HG03575 (cell line): ENCODE results near the gene BSN.
"Not testable (repeated sequence)": the region's sequence is repeated elsewhere in the genome, so short reads cannot be mapped to it uniquely, and the experiment has no call there.

ENCODE experiments used
- ATAC-seq: cut with Tn5 transposase; IDR thresholded peaks from one replicate; pipeline ENCODE4 v1.9.1; 2021; ENCODE audit not compliant: unreplicated experiment, insufficient number of reproducible peaks, low FRiP score; ENCODE audit errors: extremely low read depth

Gene BSN

GRCh38 chr3:49681543-49681942 lies 127.3 kb downstream of the BSN start:
- ATAC-seq, result no peak

- ATAC-seq, result no peak
Measured at GRCh38 chr3:49683162-49683561, 128.9 kb downstream of the BSN start.

- not testable (repeated sequence) for ATAC-seq
Measured at GRCh38 chr3:49684453-49684852, 130.2 kb downstream of the BSN start.

- ATAC-seq, result not testable (repeated sequence)
Measured at GRCh38 chr3:49685103-49685502, 130.8 kb downstream of the BSN start.

- not testable (repeated sequence) for ATAC-seq
Measured at GRCh38 chr3:49685846-49686245, 131.6 kb downstream of the BSN start.

- not testable (repeated sequence) for ATAC-seq
Measured at GRCh38 chr3:49686346-49686745, 132.1 kb downstream of the BSN start.

- ATAC-seq, result not testable (repeated sequence)
Measured at GRCh38 chr3:49686769-49687423, 132.6 kb downstream of the BSN start.

- not testable (repeated sequence) for ATAC-seq
Measured at GRCh38 chr3:49687424-49687795, 133.1 kb downstream of the BSN start.

GRCh38 chr3:49688338-49689045 lies 134.2 kb downstream of the BSN start:
- ATAC-seq, result not testable (repeated sequence)

GRCh38 chr3:49689046-49689907 lies 135.0 kb downstream of the BSN start, which contains the start of the genes MST1 and RNF123:
TSS of gene MST1 (minus strand) at chr3:49689474. CDS start at chr3:49688691, 783 bp downstream.
TSS of gene RNF123 (plus strand) at chr3:49689557. CDS start at chr3:49691166, 1,609 bp downstream.
- no peak for ATAC-seq

GRCh38 chr3:49689908-49690624 lies 135.8 kb downstream of the BSN start:
- ATAC-seq, result not testable (repeated sequence)

GRCh38 chr3:49690856-49691255 lies 136.6 kb downstream of the BSN start:
- not testable (repeated sequence) for ATAC-seq

GRCh38 chr3:49691481-49691880 lies 137.2 kb downstream of the BSN start:
- ATAC-seq, result not testable (repeated sequence)

- not testable (repeated sequence) for ATAC-seq
Measured at GRCh38 chr3:49694409-49695070, 140.3 kb downstream of the BSN start.

- not testable (repeated sequence) for ATAC-seq
Measured at GRCh38 chr3:49695350-49696015, 141.2 kb downstream of the BSN start.

GRCh38 chr3:49699281-49699979 lies 145.2 kb downstream of the BSN start:
- ATAC-seq, result no peak

- no peak for ATAC-seq
Measured at GRCh38 chr3:49700014-49700413, 145.7 kb downstream of the BSN start.
